HepG2 (cell line): Measurements from ENCODE around the gene EFEMP2. TPM values are rescaled to one million over a fixed set of nuclear protein-coding genes. Genes with fewer than 3 reads are reported as not detected.

Experiments
- ATAD3A ChIP-seq: sonication (generic); formaldehyde crosslinking; IDR thresholded peaks from 2 replicates; pipeline ENCODE4 v1.4.0; 2020; ENCODE audit warnings: missing genetic modification reagents
- CAMTA2 ChIP-seq: sonication (generic); formaldehyde crosslinking; IDR thresholded peaks from 2 replicates; pipeline ENCODE4 v1.4.0; 2020; ENCODE audit warnings: mild to moderate bottlenecking, missing genetic modification reagents, borderline replicate concordance
- FIP1L1 ChIP-seq: fragments of 200-400 bp; formaldehyde crosslinking; IDR thresholded peaks from 2 replicates; pipeline ENCODE4 v1.6.1; 2018; ENCODE audit warnings: low read depth, mild to moderate bottlenecking, low read length, moderate library complexity, borderline replicate concordance; ENCODE audit not compliant: insufficient read depth
- FOXC1 ChIP-seq: sonication (generic); formaldehyde crosslinking; IDR thresholded peaks from 2 replicates; pipeline ENCODE4 v1.8.0; 2022; ENCODE audit warnings: mild to moderate bottlenecking, missing genetic modification reagents, borderline replicate concordance
- HMGXB4 ChIP-seq, 2 experiments: sonication (generic) in 1 of 2; formaldehyde crosslinking in 1 of 2; IDR thresholded peaks; 2 replicates each; pipeline versions ENCODE4 v1.4.0 to v1.6.1; 2018 to 2020; ENCODE audit warnings: missing genetic modification reagents in 2 of 2, borderline replicate concordance in 1 of 2, low read depth in 1 of 2, mild to moderate bottlenecking in 1 of 2, missing biosample characterization in 1 of 2
- MLXIP ChIP-seq: sonication (generic); formaldehyde crosslinking; IDR thresholded peaks from 2 replicates; pipeline ENCODE4 v1.9.0; 2021; ENCODE audit warnings: missing genetic modification reagents, borderline replicate concordance
- NR0B2 ChIP-seq: sonication (generic); formaldehyde crosslinking; IDR thresholded peaks from 2 replicates; pipeline ENCODE4 v1.4.0; 2020; ENCODE audit warnings: mild to moderate bottlenecking, missing genetic modification reagents
- PREB ChIP-seq: sonication (generic); formaldehyde crosslinking; IDR thresholded peaks from 2 replicates; pipeline ENCODE4 v1.4.0; 2020; ENCODE audit warnings: missing genetic modification reagents
- RFXAP ChIP-seq: sonication (generic); formaldehyde crosslinking; IDR thresholded peaks from 2 replicates; pipeline ENCODE4 v1.4.0; 2020; ENCODE audit warnings: missing genetic modification reagents, borderline replicate concordance
- RORA ChIP-seq: sonication (generic); formaldehyde crosslinking; IDR thresholded peaks from 2 replicates; pipeline ENCODE4 v1.5.0; 2020; ENCODE audit warnings: mild to moderate bottlenecking, missing genetic modification reagents, moderate library complexity
- SMAD3 ChIP-seq: sonication (generic); formaldehyde crosslinking; IDR thresholded peaks from 2 replicates; pipeline ENCODE4 v1.4.0; 2020; ENCODE audit warnings: missing genetic modification reagents
- SMYD3 ChIP-seq: sonication (generic); formaldehyde crosslinking; IDR thresholded peaks from 2 replicates; pipeline ENCODE4 v1.8.1; 2023; ENCODE audit warnings: mild to moderate bottlenecking, missing genetic modification reagents
- SNAI1 ChIP-seq: sonication (generic); formaldehyde crosslinking; IDR thresholded peaks from 2 replicates; pipeline ENCODE4 v1.5.0; 2020; ENCODE audit warnings: mild to moderate bottlenecking, missing genetic modification reagents, borderline replicate concordance
- ZNF235 ChIP-seq: sonication (generic); formaldehyde crosslinking; IDR thresholded peaks from 2 replicates; pipeline ENCODE4 v1.8.1; 2023; ENCODE audit warnings: mild to moderate bottlenecking, missing genetic modification reagents, borderline replicate concordance
- ZNF501 ChIP-seq: sonication (generic); formaldehyde crosslinking; IDR thresholded peaks from 2 replicates; pipeline ENCODE4 v1.5.1; 2020; ENCODE audit warnings: mild to moderate bottlenecking, moderate library complexity, missing genetic modification reagents
- ZNF687 ChIP-seq: sonication (generic); formaldehyde crosslinking; IDR thresholded peaks from 2 replicates; pipeline ENCODE4 v1.5.1; 2020; ENCODE audit warnings: mild to moderate bottlenecking, missing genetic modification reagents, moderate library complexity
- polyA plus RNA-seq, 8 experiments: library from polyadenylated mRNA; depleted of rRNA in 3 of 8; stranded (reverse) in 7 of 8; unstranded in 1 of 8; fragments of >200 nt; fragmentation: Illumina TruSeq in 4 of 8; extraction: Trizol in 4 of 8; gene quantifications; 2 replicates each; pipeline versions ENCODE4 v1.2.1 to v1.2.3, GENCODE V29; 2011 to 2016; ENCODE audit warnings: low read depth in 4 of 8, missing spikeins in 1 of 8, mixed read lengths in 1 of 8; ENCODE audit not compliant: insufficient read depth in 1 of 8
- total RNA-seq, 5 experiments: library from RNA; depleted of rRNA; stranded (reverse); fragments of >200 nt; fragmentation: Illumina TruSeq; extraction: Trizol; gene quantifications; 2 replicates each; pipeline ENCODE4 v1.2.3, GENCODE V29; 2016; ENCODE audit warnings: low read depth in 1 of 5

EFEMP2 gene
- total and polyA plus RNA-seq, 2 of the 13 experiments (the other 11 are each of a cell fraction or from before 2014, with no cell fraction given) = 7.4 to 29.7 TPM

- TF ChIP-seq FOXC1 (no peak; the same call in 1 of the 2 replicates), ZNF687 (CRISPR knock-in tag) (peak; percentile 56), FIP1L1 (no peak), RORA (CRISPR knock-in tag) (no peak), ZNF235 (CRISPR knock-in tag) (no peak), HMGXB4 (CRISPR knock-in tag; IDR thresholded peaks at IDR 0.05; ENCODE audit: borderline replicate concordance in 1 of 2, low read depth in 1 of 2) (peak; percentile 46 to 62; a peak in 2 of 4 replicates), ATAD3A (CRISPR knock-in tag) (no peak), MLXIP (no peak), SMYD3 (CRISPR knock-in tag) (no peak; the same call in 1 of the 2 replicates), SNAI1 (CRISPR knock-in tag) (peak; percentile 70; the same call in 1 of the 2 replicates), RFXAP (CRISPR knock-in tag) (no peak; the same call in 1 of the 2 replicates), SMAD3 (CRISPR knock-in tag) (peak; percentile 72; the same call in 1 of the 2 replicates), NR0B2 (CRISPR knock-in tag) (peak; percentile 91), PREB (CRISPR knock-in tag) (no peak), CAMTA2 (CRISPR knock-in tag) (0 out of 2 replicates have a peak, but pooled peaks have one; percentile 46), ZNF501 (CRISPR knock-in tag) (peak; percentile 73)
These were observed 14.5 kb downstream of the EFEMP2 start, which contains the start of gene CFL1 (continued) for GRCh38 chr11:65857853-65858680.
